H9 (cell line): ENCODE measurements around the gene ZSWIM8. TPM values are rescaled to one million over a fixed set of nuclear protein-coding genes. Genes with fewer than 3 reads are reported as not detected.

ENCODE experiments used
- DNase-seq: peaks from one replicate; pipeline ENCODE4 v3.0.0-alpha.2; 2017
- H2AFZ ChIP-seq: one replicate; pipeline ENCODE4 v1.6.1; 2013; ENCODE audit warnings: mild to moderate bottlenecking, low read length, control low read depth, moderate library complexity
- H2AK5ac ChIP-seq: 2 replicates; pipeline ENCODE4 v1.6.1; 2013; ENCODE audit warnings: low read length, control low read depth, mixed read lengths; ENCODE audit not compliant: insufficient read length
- H2BK120ac ChIP-seq: one replicate; pipeline ENCODE4 v1.6.1; 2013; ENCODE audit warnings: low read depth, mild to moderate bottlenecking, low read length, control low read depth, inconsistent platforms; ENCODE audit not compliant: poor library complexity, severe bottlenecking
- H2BK12ac ChIP-seq: 2 replicates; pipeline ENCODE4 v1.6.1; 2013; ENCODE audit warnings: low read length, control low read depth, mixed read lengths, low read depth; ENCODE audit not compliant: insufficient read length
- H2BK15ac ChIP-seq: 2 replicates; pipeline ENCODE4 v1.6.1; 2013; ENCODE audit warnings: low read depth, low read length, control low read depth
- H2BK20ac ChIP-seq: one replicate; pipeline ENCODE4 v1.6.1; 2013; ENCODE audit warnings: low read depth, mild to moderate bottlenecking, low read length, control low read depth, inconsistent platforms; ENCODE audit not compliant: poor library complexity, severe bottlenecking
- H2BK5ac ChIP-seq: 2 replicates; pipeline ENCODE4 v1.6.1; 2013; ENCODE audit warnings: low read length, control low read depth, mixed read lengths; ENCODE audit not compliant: insufficient read length
- H3K14ac ChIP-seq: 2 replicates; pipeline ENCODE4 v1.6.1; 2013; ENCODE audit warnings: low read length, control low read depth; ENCODE audit not compliant: insufficient read depth
- H3K18ac ChIP-seq: 2 replicates; pipeline ENCODE4 v1.6.1; 2013; ENCODE audit warnings: low read depth, mild to moderate bottlenecking, mixed read lengths, low read length, control low read depth; ENCODE audit not compliant: insufficient read length
- H3K23ac ChIP-seq: 2 replicates; pipeline ENCODE4 v1.6.1; 2013; ENCODE audit warnings: low read length, control low read depth, mixed read lengths, low read depth; ENCODE audit not compliant: insufficient read length
- H3K23me2 ChIP-seq: 2 replicates; pipeline ENCODE4 v1.6.1; 2013; ENCODE audit warnings: low read depth, mild to moderate bottlenecking, mixed read lengths, low read length, control low read depth; ENCODE audit not compliant: insufficient read length, poor library complexity, severe bottlenecking
- H3K27ac ChIP-seq: 2 replicates; pipeline ENCODE4 v1.5.1; 2013; ENCODE audit warnings: low read length, control low read depth, mixed read lengths, low read depth; ENCODE audit not compliant: insufficient read length
- H3K27me3 ChIP-seq: 2 replicates; pipeline ENCODE4 v1.6.1; 2013; ENCODE audit warnings: low read length, control low read depth, inconsistent platforms; ENCODE audit not compliant: insufficient read depth
- H3K4ac ChIP-seq: 2 replicates; pipeline ENCODE4 v1.6.1; 2013; ENCODE audit warnings: low read depth, mild to moderate bottlenecking, control low read depth, inconsistent platforms, low read length, moderate library complexity
- H3K4me1 ChIP-seq: 2 replicates; pipeline ENCODE4 v1.6.1; 2013; ENCODE audit warnings: low read length, control low read depth, inconsistent platforms; ENCODE audit not compliant: insufficient read depth
- H3K4me2 ChIP-seq: 2 replicates; pipeline ENCODE4 v1.6.1; 2013; ENCODE audit warnings: low read length, control low read depth, mixed read lengths; ENCODE audit not compliant: insufficient read length, insufficient read depth
- H3K56ac ChIP-seq: 2 replicates; pipeline ENCODE4 v1.6.1; 2013; ENCODE audit warnings: low read depth, mild to moderate bottlenecking, mixed read lengths, low read length, control low read depth; ENCODE audit not compliant: insufficient read length
- H3K79me1 ChIP-seq: 2 replicates; pipeline ENCODE4 v1.6.1; 2013; ENCODE audit warnings: low read depth, mild to moderate bottlenecking, moderate library complexity, low read length, control low read depth, inconsistent platforms; ENCODE audit not compliant: insufficient read depth, poor library complexity, severe bottlenecking
- H3K79me2 ChIP-seq: 2 replicates; pipeline ENCODE4 v1.6.1; 2013; ENCODE audit warnings: low read length, control low read depth, inconsistent platforms; ENCODE audit not compliant: insufficient read depth
- H3K9ac ChIP-seq: 2 replicates; pipeline ENCODE4 v1.6.1; 2013; ENCODE audit warnings: low read length, control low read depth, mixed read lengths; ENCODE audit not compliant: insufficient read length; ENCODE audit errors: extremely low read depth
- H3K9me3 ChIP-seq: one replicate; pipeline ENCODE4 v1.6.1; 2013; ENCODE audit warnings: low read depth, low read length, inconsistent platforms; ENCODE audit not compliant: control insufficient read depth
- H3T11ph ChIP-seq: one replicate; pipeline ENCODE4 v1.6.1; 2013; ENCODE audit warnings: mild to moderate bottlenecking, low read length, control low read depth, inconsistent platforms
- H4K20me1 ChIP-seq: one replicate; pipeline ENCODE4 v1.6.1; 2013; ENCODE audit not compliant: control insufficient read depth, insufficient read length, insufficient read depth
- H4K5ac ChIP-seq: 2 replicates; pipeline ENCODE4 v1.6.1; 2013; ENCODE audit warnings: low read depth, mild to moderate bottlenecking, mixed read lengths, low read length, control low read depth; ENCODE audit not compliant: insufficient read length
- H4K8ac ChIP-seq: replicated peaks from 2 replicates; pipeline ENCODE4 v1.6.1; 2013; ENCODE audit warnings: low read length, control low read depth, mixed read lengths, low read depth; ENCODE audit not compliant: insufficient read length
- H4K91ac ChIP-seq: 2 replicates; pipeline ENCODE4 v1.6.1; 2013; ENCODE audit warnings: low read depth, mild to moderate bottlenecking, moderate library complexity, mixed read lengths, low read length, control low read depth; ENCODE audit not compliant: insufficient read length
- H3K27ac Mint-ChIP-seq, 3 experiments: 2 replicates in 2 of 3; 3 replicates in 1 of 3; pipeline ENCODE4 v1.8.0; 2020 to 2021; ENCODE audit warnings: mixed read lengths in 3 of 3, mild to moderate bottlenecking in 1 of 3, moderate library complexity in 1 of 3
- H3K27me3 Mint-ChIP-seq: 2 replicates; pipeline ENCODE4 v1.8.0; 2021; ENCODE audit warnings: low read depth, mild to moderate bottlenecking, moderate library complexity, mixed read lengths
- H3K36me3 Mint-ChIP-seq, 3 experiments: 2 replicates in 2 of 3; 3 replicates in 1 of 3; pipeline ENCODE4 v1.8.0; 2020 to 2021; ENCODE audit warnings: low read depth in 3 of 3, mixed read lengths in 3 of 3; ENCODE audit not compliant: insufficient read depth in 1 of 3
- H3K4me1 Mint-ChIP-seq, 2 experiments: 2 replicates each; pipeline ENCODE4 v1.8.0; 2020; ENCODE audit warnings: mixed read lengths in 2 of 2
- H3K4me3 Mint-ChIP-seq, 2 experiments: 2 replicates in 1 of 2; 3 replicates in 1 of 2; pipeline ENCODE4 v1.8.0; 2020 to 2021; ENCODE audit warnings: mild to moderate bottlenecking in 2 of 2, mixed read lengths in 2 of 2, moderate library complexity in 1 of 2
- H3K9me3 Mint-ChIP-seq, 2 experiments: 2 replicates in 1 of 2; 3 replicates in 1 of 2; pipeline ENCODE4 v1.8.0; 2020; ENCODE audit warnings: mild to moderate bottlenecking in 2 of 2, mixed read lengths in 2 of 2, moderate library complexity in 1 of 2
- WGBS: extraction: QIAGEN DNeasy Blood & Tissue Kit; methylation state at CpG from one replicate; pipeline ENCODE4 v1.1.7; 2013; ENCODE audit warnings: missing lambda C conversion rate, low lambda C conversion rate, mixed read lengths; ENCODE audit not compliant: insufficient read length; ENCODE audit errors: extremely low coverage; 5-methylcytosine and 5-hydroxymethylcytosine counted together
- total RNA-seq: library from RNA; stranded (reverse); gene quantifications from 2 replicates; pipeline ENCODE4 v1.2.1, GENCODE V29; 2021
- TF ChIP-seq, protein P1 (sequence below): fragments of 200-600 bp; sonication (generic); conservative IDR thresholded peaks from 3 replicates; pipeline ENCODE4 v1.8.0; 2021; ENCODE audit warnings: antibody characterized with exemption, mild to moderate bottlenecking

The ZSWIM8 gene
- total RNA-seq, 1 experiment from 2014 or later: 41.0 TPM

DNA sequence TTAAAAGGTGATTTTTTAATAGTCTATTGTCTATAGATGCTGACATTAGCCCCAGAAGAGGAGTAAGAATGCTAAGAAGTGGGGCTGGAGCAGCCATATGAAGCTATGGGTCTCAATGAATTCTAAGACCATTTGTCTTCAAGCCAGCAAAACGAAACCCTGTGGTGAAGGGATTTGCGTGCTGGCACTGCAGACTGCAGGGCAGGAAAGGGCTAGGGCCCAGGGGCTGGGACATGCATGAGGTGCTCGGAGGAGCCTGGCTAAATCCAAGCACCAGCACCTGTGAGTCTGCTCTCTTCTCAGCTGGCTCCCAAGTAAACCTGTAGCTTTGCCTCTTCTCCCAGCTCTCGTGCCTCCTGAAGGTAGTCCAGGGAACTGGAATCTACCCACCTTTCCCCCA, 27.3 kb downstream of the ZSWIM8 start:
- Histone ChIP-seq H3K79me1 (no peaks in the 10 kb centered on the region), H2BK20ac (no peak overlapping the region), H3K14ac (no peak overlapping the region), H3T11ph (no peak overlapping the region), H2AK5ac (no peak overlapping the region), H3K4me1 (no peaks in the 10 kb centered on the region), H4K5ac (no peak overlapping the region), H2BK12ac (no peak overlapping the region), H4K91ac (no peak overlapping the region), H3K9me3 (no peaks in the 10 kb centered on the region), H4K20me1 (no peaks in the 10 kb centered on the region), H3K56ac (no peak overlapping the region), H3K79me2 (no peaks in the 10 kb centered on the region), H2BK120ac (no peak overlapping the region), H3K4me2 (no peak overlapping the region), H3K23me2 (peaks cover 2% of the 10 kb centered on the region), H3K9ac (no peak overlapping the region), H4K8ac (no peak overlapping the region), H3K4ac (no peak overlapping the region), H3K18ac (no peak overlapping the region), H3K27me3 (no peaks in the 10 kb centered on the region), H3K23ac (no peak overlapping the region), H2BK15ac (no peak overlapping the region), H2AFZ (no peak overlapping the region), H2BK5ac (no peak overlapping the region), H3K27ac (no peak overlapping the region)
- peak overlapping the region; percentile 72 to 76; a peak in 4 of 5 replicates for H3K4me3 Mint-ChIP-seq
- H3K4me1 Mint-ChIP-seq: peaks cover 11 to 12% of the 10 kb centered on the region in 2 experiments
- H3K27me3 Mint-ChIP-seq: no peaks in the 10 kb centered on the region
- no peaks in the 10 kb centered on the region; a peak in 1 of 5 replicates for H3K9me3 Mint-ChIP-seq
- peak overlapping the region in 1 of 3 experiments; percentile 36; a peak in 1 of 7 replicates for H3K27ac Mint-ChIP-seq
- H3K36me3 Mint-ChIP-seq: peaks cover 20 to 43% (median 23%) of the 10 kb centered on the region in 3 experiments; a peak in 6 of 7 replicates
- no CpG with 5 or more reads among the region's 4 CpGs for WGBS
- TF ChIP-seq, protein P1, sequence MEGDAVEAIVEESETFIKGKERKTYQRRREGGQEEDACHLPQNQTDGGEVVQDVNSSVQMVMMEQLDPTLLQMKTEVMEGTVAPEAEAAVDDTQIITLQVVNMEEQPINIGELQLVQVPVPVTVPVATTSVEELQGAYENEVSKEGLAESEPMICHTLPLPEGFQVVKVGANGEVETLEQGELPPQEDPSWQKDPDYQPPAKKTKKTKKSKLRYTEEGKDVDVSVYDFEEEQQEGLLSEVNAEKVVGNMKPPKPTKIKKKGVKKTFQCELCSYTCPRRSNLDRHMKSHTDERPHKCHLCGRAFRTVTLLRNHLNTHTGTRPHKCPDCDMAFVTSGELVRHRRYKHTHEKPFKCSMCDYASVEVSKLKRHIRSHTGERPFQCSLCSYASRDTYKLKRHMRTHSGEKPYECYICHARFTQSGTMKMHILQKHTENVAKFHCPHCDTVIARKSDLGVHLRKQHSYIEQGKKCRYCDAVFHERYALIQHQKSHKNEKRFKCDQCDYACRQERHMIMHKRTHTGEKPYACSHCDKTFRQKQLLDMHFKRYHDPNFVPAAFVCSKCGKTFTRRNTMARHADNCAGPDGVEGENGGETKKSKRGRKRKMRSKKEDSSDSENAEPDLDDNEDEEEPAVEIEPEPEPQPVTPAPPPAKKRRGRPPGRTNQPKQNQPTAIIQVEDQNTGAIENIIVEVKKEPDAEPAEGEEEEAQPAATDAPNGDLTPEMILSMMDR: no peak
- peak; percentile 56 for DNase-seq
